Non-pigmented ciliary epithelial cell (primary cell): ENCODE measurements around the gene RNF225.
A peak's percentile ranks its signal among the peaks of the same experiment; 100 is the strongest.
"Not testable (repeated sequence)": the region's sequence is repeated elsewhere in the genome, so short reads cannot be mapped to it uniquely, and the experiment has no call there.

Experiments
- DNase-seq: peaks from one replicate; pipeline ENCODE4 v3.0.0-alpha.2; 2010; ENCODE audit warnings: low read depth

Gene RNF225

GRCh38 chr19:58387338-58388174 is 7.9 kb upstream of the RNF225 start:
- no peak for DNase-seq

- DNase-seq = no peak
Observed at GRCh38 chr19:58388175-58388526, 7.3 kb upstream of the RNF225 start.

GRCh38 chr19:58392945-58393724 is 2.3 kb upstream of the RNF225 start:
- DNase-seq = no peak

- DNase-seq = no peak
Observed at GRCh38 chr19:58393725-58394033, 1.8 kb upstream of the RNF225 start.

- DNase-seq = no peak
Observed at GRCh38 chr19:58394821-58395219, 636 bp upstream of the RNF225 start.

- DNase-seq = no peak
Observed at GRCh38 chr19:58395979-58396627, 647 bp downstream of the RNF225 start.

DNA sequence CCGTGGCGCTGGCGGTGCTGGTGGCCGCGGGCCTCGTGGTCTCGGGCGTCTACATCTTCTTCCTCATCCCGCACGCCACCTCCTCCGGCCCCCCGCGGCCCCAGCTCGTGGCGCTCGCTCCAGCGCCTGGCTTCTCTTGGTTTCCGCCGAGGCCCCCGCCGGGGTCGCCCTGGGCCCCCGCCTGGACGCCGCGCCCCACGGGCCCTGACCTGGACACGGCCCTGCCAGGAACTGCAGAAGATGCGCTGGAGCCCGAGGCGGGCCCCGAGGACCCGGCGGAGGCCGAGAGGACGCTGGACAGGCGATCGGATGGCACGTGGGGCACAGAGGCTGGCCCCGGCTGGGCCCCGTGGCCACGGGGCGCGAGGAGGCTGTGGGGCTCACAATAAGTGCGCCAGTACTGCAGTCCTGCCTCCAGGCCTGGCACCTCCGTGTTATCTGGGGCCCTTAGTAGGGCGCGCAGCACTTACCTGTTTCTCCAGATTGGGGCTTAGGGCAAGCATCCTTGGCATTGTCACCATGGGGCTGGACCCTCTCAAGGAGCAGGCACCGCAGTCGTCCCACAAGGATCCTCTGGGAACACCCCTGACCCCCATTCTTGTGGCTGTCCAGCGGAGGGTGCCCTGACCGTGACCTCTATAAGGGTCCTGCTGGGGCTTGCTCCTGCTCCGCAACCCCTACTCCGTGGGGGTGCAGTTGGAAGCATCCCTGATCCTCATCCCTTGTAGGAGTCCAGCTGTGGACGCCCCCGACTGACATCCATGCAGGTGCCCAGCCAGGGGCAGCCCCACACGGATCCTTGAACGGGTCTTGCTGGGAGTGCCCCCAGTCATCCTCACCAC is 1.5 kb downstream of the RNF225 start:
- no peak for DNase-seq

DNA sequence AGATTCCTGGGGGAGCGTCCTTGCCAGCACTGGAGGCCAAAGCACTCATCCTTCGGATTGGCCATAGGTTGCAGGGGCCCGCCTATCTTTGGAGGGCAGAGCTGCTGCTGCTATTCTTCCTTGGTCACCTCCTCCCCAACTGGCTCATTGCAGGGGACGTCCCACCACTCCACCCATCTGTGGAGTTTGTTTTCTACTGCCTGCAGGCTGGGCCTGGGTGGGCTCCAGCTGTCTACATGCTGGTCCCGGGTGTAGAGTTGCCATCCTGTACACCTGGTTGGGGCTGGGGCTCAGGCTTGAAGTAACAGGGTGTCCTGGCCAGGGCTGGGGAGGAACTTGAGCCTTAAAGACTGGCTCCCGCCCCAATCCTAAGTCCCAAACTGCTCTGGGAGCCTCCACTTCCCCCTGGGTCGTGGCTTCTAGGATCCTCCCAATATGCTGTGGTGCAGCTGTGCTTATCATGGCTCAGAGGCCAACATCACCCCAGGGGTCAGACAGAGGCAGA is 2.1 kb downstream of the RNF225 start:
- DNase-seq = no peak

GRCh38 chr19:58398087-58398486 is 2.6 kb downstream of the RNF225 start:
- no peak for DNase-seq

DNA sequence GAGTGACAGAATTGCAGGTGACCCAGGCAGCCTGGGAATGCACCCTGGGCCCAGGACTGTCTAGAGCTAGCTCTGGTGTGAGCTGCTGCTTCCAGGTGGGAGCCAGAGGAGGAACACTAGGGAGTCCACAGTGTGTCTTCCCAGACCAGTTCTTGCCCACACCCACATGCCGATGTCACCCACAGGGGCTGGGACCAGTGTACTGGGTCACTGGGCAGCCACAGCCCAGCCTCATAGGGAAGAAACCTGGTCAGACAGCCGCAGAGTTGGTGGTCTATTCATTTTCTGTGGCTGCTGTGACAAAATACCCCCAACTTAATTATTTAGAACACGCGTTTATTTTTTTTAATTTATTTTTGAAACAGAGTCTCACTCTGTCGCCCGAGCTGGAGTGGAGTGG is 3.1 kb downstream of the RNF225 start:
- DNase-seq = no peak

DNA sequence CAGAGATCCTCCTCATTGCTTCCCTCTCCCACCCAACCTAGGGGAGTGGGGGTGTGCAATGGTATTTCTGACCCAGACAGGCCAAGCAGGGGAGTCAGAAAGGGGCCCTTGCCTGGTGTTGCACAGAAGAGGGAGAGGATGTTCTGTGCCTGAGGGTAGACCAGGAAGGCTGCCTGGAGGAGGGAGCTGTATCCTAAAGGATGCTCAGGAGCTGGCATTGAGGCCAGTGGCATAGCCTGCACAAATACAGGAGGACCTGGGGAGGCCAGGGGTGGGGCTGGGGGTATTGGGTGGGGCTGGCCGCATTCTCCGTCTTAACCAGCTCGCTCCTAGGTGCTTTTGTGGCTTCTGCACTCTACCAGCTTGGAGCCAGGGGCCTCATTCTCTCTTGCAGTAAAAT is 4.4 kb downstream of the RNF225 start:
- DNase-seq = no peak

GRCh38 chr19:58400316-58400915 is 5.0 kb downstream of the RNF225 start:
- no peak for DNase-seq

DNA sequence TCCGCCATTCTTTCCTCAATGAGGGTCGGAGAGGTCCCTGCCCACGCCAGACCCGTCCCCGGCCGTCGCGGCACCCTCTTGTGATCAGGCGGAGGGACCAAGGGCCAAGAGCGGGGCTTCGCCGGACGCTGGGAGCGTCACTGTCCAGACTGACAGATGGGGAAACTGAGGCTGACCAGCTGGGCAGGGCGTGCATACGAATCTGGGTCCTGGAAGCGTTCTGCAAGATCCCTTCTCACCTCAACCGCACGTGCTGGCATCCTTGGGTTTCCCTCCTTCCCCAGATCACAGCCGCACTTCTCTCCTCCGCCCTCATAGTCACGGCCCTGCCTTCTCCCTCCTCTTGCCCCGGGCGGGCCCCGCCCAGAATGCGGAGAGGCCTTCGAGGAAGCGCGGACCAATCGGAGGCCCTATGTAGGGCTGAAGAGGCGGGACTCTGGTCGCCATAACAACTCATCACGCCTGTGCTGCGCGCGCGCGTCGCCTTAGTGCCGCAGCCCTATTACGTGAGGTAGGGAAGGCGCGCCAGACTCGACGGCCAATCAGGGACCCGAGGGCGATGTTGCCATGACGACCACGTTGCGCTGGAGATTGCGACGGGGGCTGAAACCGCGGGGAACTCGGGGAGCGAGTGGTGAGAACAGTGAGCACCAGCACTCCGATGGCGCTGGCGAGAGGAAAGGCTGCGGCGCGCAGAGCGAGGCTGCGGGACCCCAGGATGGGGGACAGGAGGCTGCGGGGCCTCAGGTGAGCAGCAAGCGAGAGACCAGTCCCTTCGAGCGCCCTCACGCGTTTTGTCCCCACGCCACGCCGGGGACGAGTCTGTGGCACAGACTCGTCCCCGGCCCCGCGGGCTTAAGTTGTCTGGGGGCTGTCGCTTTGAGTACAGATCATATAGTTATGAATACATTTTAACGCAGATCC is 5.7 kb downstream of the RNF225 start:
- DNase-seq = peak; percentile 96

GRCh38 chr19:58401840-58402421 is 6.5 kb downstream of the RNF225 start:
- DNase-seq = no peak

DNA sequence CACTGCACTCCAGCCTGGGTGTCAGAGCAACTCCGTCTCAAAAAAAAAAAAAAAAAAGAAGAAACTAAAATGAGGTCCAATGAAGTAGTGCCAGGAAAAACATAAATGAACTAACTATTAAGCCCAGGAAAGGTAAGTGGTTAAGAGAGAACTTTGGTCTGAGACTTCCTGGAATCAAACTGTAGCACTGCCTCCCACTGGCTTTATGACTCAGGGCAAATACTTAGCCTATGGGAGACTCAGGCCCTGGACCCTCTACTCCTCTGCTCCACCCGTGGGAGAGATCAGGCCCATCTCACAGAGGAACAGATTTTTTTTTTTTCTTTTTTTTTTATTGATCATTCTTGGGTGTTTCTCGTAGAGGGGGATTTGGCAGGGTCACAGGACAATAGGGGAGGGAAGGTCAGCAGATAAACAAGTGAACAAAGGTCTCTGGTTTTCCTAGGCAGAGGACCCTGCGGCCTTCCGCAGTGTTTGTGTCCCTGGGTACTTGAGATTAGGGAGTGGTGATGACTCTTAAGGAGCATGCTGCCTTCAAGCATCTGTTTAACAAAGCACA is 8.5 kb downstream of the RNF225 start:
- DNase-seq = not testable (repeated sequence)

- DNase-seq = no peak
Observed at GRCh38 chr19:58406818-58407657, 11.6 kb downstream of the RNF225 start.

- DNase-seq = no peak
Observed at GRCh38 chr19:58407658-58408151, 12.2 kb downstream of the RNF225 start.

DNA sequence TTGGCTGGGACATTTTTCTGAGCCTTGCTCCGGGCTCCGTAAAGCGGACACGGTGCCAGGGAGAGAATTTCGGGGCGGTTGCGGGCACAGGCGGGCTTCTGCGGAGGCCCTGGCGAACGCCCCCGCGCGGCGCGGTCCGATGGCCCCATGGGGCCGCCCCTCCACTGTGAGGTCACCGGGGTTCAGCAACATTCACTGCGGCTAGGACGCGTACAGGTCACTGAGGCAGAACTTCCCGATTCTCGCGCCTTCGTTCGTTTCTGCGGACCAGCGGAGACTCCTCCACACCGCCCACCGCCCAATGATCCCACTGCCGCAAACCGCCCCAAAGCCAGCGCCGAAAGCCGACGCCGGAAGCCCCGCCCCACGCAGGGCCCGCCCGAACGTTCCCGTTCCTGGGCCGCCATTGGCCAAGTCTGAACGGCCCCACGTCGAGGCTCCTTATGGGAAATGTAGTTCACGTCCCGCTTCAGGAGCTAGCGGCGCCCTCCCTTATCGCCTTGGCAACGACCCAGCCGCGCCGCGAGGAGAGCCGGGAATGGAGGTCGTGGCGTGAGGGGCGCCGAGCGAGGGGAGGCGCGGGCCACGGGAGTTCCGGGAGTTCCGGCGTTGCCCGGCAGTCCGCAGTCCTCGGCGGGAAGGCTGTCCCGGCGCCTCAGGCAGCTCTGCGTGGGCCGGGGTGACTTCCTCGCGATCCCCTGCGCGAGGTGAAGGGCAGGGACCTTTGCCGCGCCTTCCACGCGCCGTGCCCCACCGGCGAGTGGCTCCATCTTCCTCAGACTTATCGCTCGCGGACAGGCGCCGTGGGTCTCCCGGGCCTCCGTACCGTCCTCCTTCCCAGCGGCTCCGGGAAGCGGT is 12.9 kb downstream of the RNF225 start, which contains the start of gene ZNF584:
Gene ZNF584 (plus strand): TSS at position 498 of the 858 bp plus-strand sequence. CDS start 499 bp downstream, outside the sequence.
- DNase-seq = peak; percentile 51
